Ascending aorta (tissue), 2 donors: ENCODE measurements around the gene PTPRK. TPM values are rescaled to one million over a fixed set of nuclear protein-coding genes. Genes with fewer than 3 reads are reported as not detected.

Experiments used
- DNase-seq, 2 donors: peaks; one replicate each; pipeline ENCODE4 v3.0.0-alpha.2; 2019; ENCODE audit warnings: low spot score in 2 of 2
- H3K27ac ChIP-seq, 2 donors: fragments of 200-600 bp; sonication (generic); one replicate each; pipeline ENCODE4 v1.5.1; 2016 to 2017; ENCODE audit warnings: mild to moderate bottlenecking in 1 of 2
- H3K27me3 ChIP-seq: fragments of 200-600 bp; sonication (generic); one replicate; pipeline ENCODE4 v1.5.1; 2017
- H3K36me3 ChIP-seq, 2 donors: fragments of 200-600 bp; sonication (generic); one replicate each; pipeline ENCODE4 v1.5.1; 2016
- H3K4me1 ChIP-seq, 2 donors: fragments of 200-600 bp; sonication (generic); one replicate each; pipeline ENCODE4 v1.5.1; 2016 to 2017; ENCODE audit warnings: mild to moderate bottlenecking in 1 of 2
- H3K4me3 ChIP-seq, 2 donors: fragments of 200-600 bp; sonication (generic); one replicate each; pipeline ENCODE4 v1.5.1; 2016 to 2017; ENCODE audit warnings: mild to moderate bottlenecking in 1 of 2
- H3K9me3 ChIP-seq, 2 donors: fragments of 200-600 bp; sonication (generic); one replicate each; pipeline ENCODE4 v1.5.1; 2016
- intact Hi-C: fragments of 100-400 bp; cut with DNase I; formaldehyde crosslinking; loops from one replicate; pipeline ENCODE4 v1.15.1; 2023
- total RNA-seq: library from RNA; depleted of rRNA; stranded (reverse); fragments of >200 nt; gene quantifications from one replicate; pipeline ENCODE4 v1.1.0, GENCODE V29; 2016
- TF ChIP-seq, protein P1 (sequence below), 3 experiments: fragments of 200-600 bp in 2 of 3; fragments of 450-650 bp in 1 of 3; sonication (generic) in 2 of 3; IDR thresholded peaks; one replicate each; pipeline ENCODE4 v1.5.1; 2016 to 2019; ENCODE audit warnings: antibody characterized with exemption in 3 of 3, mild to moderate bottlenecking in 1 of 3, moderate library complexity in 1 of 3

Gene PTPRK
- total RNA-seq, 1 donor from 2014 or later, result 73.1 TPM

DNA sequence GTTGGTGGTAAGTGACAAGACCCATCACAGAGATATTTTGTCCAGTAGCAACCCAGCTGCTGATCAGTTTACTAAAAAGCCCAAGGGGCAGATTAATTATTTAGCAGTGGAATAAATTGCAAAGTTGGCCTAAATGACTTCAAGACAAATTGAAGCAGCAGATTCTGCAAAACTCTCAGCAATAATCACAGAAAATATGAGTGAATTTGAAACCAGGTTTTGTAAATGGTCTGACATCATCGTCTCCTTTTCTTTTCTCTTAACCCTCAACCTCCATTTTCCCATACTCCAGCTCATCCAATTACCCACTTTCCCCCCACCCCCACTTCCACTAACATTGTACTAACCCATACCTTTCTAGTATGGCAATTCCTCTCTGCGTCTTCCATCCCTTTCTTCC is 11.3 kb upstream of the PTPRK start:
- DNase-seq, result no peak
- Histone ChIP-seq H3K36me3 (no peaks in the 10 kb centered on the region), H3K4me3 (no peak overlapping the region), H3K4me1 (no peaks in the 10 kb centered on the region), H3K9me3 (no peaks in the 10 kb centered on the region), H3K27ac (no peak overlapping the region), H3K27me3 (no peaks in the 10 kb centered on the region)
- TF ChIP-seq, protein P1, sequence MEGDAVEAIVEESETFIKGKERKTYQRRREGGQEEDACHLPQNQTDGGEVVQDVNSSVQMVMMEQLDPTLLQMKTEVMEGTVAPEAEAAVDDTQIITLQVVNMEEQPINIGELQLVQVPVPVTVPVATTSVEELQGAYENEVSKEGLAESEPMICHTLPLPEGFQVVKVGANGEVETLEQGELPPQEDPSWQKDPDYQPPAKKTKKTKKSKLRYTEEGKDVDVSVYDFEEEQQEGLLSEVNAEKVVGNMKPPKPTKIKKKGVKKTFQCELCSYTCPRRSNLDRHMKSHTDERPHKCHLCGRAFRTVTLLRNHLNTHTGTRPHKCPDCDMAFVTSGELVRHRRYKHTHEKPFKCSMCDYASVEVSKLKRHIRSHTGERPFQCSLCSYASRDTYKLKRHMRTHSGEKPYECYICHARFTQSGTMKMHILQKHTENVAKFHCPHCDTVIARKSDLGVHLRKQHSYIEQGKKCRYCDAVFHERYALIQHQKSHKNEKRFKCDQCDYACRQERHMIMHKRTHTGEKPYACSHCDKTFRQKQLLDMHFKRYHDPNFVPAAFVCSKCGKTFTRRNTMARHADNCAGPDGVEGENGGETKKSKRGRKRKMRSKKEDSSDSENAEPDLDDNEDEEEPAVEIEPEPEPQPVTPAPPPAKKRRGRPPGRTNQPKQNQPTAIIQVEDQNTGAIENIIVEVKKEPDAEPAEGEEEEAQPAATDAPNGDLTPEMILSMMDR (IDR thresholded peaks at IDR 0.05), result no peak
- intact Hi-C loops, result no loop called here

DNA sequence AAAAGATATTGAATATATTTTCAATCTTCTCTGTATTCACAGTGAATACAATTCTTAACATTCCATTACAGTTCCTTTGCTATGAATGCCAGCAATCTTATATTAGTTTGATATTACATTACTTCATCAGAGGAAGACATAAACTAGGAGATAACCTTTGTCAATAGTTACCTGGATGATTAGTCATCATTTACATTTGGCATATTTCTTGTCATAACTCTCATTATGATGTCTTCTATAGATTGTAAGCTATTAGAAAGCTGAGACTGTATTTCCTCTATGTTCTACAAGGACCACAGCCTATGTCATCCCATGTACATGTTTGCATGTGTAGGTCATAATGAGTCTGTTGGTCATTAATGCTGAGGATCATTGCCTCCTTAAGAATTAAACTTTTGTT is 7.8 kb upstream of the PTPRK start:
- TF ChIP-seq, protein P1 (IDR thresholded peaks at IDR 0.05), result no peak
- H3K9me3 ChIP-seq, result no peaks in the 10 kb centered on the region
- H3K27me3 ChIP-seq, result no peaks in the 10 kb centered on the region
- no peaks in the 10 kb centered on the region for H3K4me1 ChIP-seq
- no peak overlapping the region for H3K27ac ChIP-seq
- DNase-seq, result no peak
- intact Hi-C loops, result no loop called here
- no peak overlapping the region for H3K4me3 ChIP-seq
- no peaks in the 10 kb centered on the region for H3K36me3 ChIP-seq

DNA sequence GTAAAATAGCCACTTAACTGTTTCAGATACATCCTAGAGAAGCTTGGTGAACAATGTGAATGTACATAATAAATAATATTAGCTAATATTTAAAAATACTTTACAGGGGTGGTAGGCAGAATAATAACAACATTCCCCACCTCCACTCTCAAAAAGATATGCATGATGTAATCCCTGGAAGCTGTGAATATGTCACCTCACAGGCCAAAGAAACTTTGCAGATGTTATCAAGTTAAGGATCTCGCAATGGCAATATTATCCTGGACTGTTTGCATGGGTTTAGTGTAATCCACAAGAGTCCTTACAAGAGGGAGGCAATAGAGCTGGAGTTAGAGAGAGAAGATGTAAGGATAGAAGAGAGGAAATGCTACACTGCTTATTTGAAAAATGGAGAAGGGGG is 7.0 kb upstream of the PTPRK start:
- TF ChIP-seq, protein P1 (IDR thresholded peaks at IDR 0.05), result no peak
- H3K27ac ChIP-seq, result no peak overlapping the region
- no peaks in the 10 kb centered on the region for H3K36me3 ChIP-seq
- no peaks in the 10 kb centered on the region for H3K4me1 ChIP-seq
- intact Hi-C loops, result no loop called here
- H3K4me3 ChIP-seq, result no peak overlapping the region
- H3K27me3 ChIP-seq, result no peaks in the 10 kb centered on the region
- no peaks in the 10 kb centered on the region for H3K9me3 ChIP-seq
- no peak for DNase-seq

DNA sequence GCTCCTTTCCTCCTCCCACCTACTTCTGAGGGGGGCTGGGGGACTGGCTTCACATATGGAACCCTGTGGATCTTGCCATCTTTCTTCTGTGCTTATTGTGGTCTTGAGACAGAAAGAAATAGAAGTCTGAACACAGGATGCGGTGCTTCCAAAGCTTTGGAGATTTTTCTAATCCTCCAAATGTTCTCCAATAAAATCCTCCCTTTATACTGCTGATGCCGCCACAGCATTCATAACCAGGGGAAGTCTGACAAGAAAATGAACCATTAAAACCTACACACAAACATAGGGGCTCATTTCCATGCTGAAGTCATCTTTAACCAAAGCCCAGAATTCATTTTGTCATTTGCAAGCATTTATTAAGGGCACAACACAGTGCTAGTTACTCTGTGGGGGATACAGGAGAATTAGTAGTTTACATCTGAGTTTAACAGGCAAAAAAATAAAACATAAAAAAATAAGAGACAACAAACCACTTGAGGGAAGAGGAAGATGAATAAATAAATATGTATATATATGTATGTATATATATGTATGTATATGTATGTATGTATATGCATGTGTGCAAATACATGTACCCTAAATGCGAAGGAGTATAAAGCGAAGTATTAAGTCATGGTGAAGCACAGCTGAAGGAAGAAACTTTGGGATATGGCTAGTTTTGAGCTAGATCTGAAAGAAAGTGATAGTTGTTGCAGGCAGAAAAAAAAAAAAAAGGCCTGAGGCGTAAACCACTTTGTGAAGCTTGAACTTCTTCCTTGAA is 5.9 kb upstream of the PTPRK start:
- no peak for DNase-seq
- Histone ChIP-seq H3K4me3 (no peak overlapping the region), H3K27me3 (no peaks in the 10 kb centered on the region), H3K36me3 (no peaks in the 10 kb centered on the region), H3K4me1 (no peaks in the 10 kb centered on the region), H3K9me3 (no peaks in the 10 kb centered on the region), H3K27ac (no peak overlapping the region)
- TF ChIP-seq, protein P1 (IDR thresholded peaks at IDR 0.05), result no peak
- intact Hi-C loops, result no loop called here

DNA sequence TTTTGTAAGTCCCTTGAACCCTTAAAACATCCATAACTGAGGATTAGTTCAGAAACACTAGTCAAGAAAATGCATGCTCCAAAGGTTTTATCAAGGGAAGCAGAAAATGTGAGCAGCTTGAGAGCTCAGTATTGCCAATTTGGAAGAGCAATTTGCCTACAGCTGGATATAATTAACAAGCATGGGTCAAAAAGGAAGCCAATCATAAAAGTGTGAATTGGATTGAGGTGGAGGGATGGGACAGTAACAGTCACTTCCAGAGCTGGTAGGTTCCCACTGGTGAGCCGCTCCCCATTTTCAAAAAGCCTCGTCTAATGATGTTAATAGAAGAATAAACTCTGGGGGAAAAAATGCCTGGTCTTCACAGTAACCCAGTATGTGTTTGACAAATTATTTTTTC is 5.0 kb upstream of the PTPRK start:
- intact Hi-C loops, result no loop called here
- no peak for DNase-seq
- H3K36me3 ChIP-seq, result no peaks in the 10 kb centered on the region

More for the DNA sequence above, 5.0 kb upstream of the PTPRK start:
- Histone ChIP-seq H3K27me3 (no peaks in the 10 kb centered on the region), H3K4me1 (no peaks in the 10 kb centered on the region), H3K27ac (no peak overlapping the region), H3K4me3 (no peak overlapping the region), H3K9me3 (no peaks in the 10 kb centered on the region)
- TF ChIP-seq, protein P1 (IDR thresholded peaks at IDR 0.05), result no peak
